H1 (cell line): ENCODE data around the gene ZNF584. TPM values are rescaled to one million over a fixed set of nuclear protein-coding genes. Genes with fewer than 3 reads are reported as not detected.

Experiments
- CTCF ChIA-PET: fragments of 300-600 bp; sonication (Branson Sonifier 250); formaldehyde crosslinking; loops from one replicate; lab custom pipeline; 2021; ENCODE audit not compliant: partially characterized antibody; lab: Charles Lee
- POLR2A ChIA-PET: fragments of 300-600 bp; sonication (Branson Sonifier 250); formaldehyde crosslinking; loops from one replicate; lab custom pipeline; 2021; ENCODE audit warnings: inconsistent platforms; ENCODE audit not compliant: partially characterized antibody; lab: Charles Lee
- DNase-seq, 2 experiments: peaks; one replicate each; pipeline versions ENCODE4 v3.0.0 to v3.0.0-alpha.2; 2010 to 2022; ENCODE audit warnings: low spot score in 2 of 2, low read depth in 1 of 2, mixed read lengths in 1 of 2
- FAIRE-seq: peaks from 2 replicates; lab custom pipeline; 2011; peaks lifted over from hg19 to GRCh38; lab: Jason Lieb, UNC
- H2AFZ ChIP-seq: 2 replicates; pipeline ENCODE4 v1.8.1; 2012; ENCODE audit warnings: low read length, inconsistent platforms
- H2AK5ac ChIP-seq: 2 replicates; pipeline ENCODE4 v1.6.1; 2013; ENCODE audit warnings: low read depth, low read length
- H2BK120ac ChIP-seq: replicated peaks from 2 replicates; pipeline ENCODE3; 2013; ENCODE audit warnings: low read depth, low read length, inconsistent platforms
- H2BK12ac ChIP-seq: 2 replicates; pipeline ENCODE4 v1.6.1; 2013; ENCODE audit warnings: low read depth, low read length
- H2BK15ac ChIP-seq: 2 replicates; pipeline ENCODE4 v1.6.1; 2013; ENCODE audit warnings: low read length
- H2BK20ac ChIP-seq: 2 replicates; pipeline ENCODE4 v1.6.1; 2013; ENCODE audit warnings: low read length
- H2BK5ac ChIP-seq: 2 replicates; pipeline ENCODE4 v1.6.1; 2013; ENCODE audit warnings: low read depth, low read length
- H3K14ac ChIP-seq: 2 replicates; pipeline ENCODE4 v1.6.1; 2013; ENCODE audit warnings: inconsistent platforms; ENCODE audit not compliant: insufficient read length
- H3K18ac ChIP-seq: 2 replicates; pipeline ENCODE4 v1.6.1; 2013; ENCODE audit warnings: low read length; ENCODE audit errors: extremely low read depth
- H3K23ac ChIP-seq: 2 replicates; pipeline ENCODE4 v1.6.1; 2013; ENCODE audit warnings: inconsistent platforms; ENCODE audit not compliant: insufficient read length
- H3K23me2 ChIP-seq: 2 replicates; pipeline ENCODE4 v1.6.1; 2013; ENCODE audit warnings: low read depth, low read length
- H3K27ac ChIP-seq: 2 replicates; pipeline ENCODE4 v1.6.1; 2011; ENCODE audit warnings: low read depth, low read length, inconsistent platforms
- H3K27me3 ChIP-seq, 4 experiments: replicated peaks in 1 of 4; 1 replicate in 1 of 4; 2 replicates in 3 of 4; pipeline versions ENCODE4 v1.6.1 to v1.8.1; 2011 to 2013; ENCODE audit warnings: low read length in 3 of 4, mild to moderate bottlenecking in 3 of 4, inconsistent platforms in 2 of 4, mixed read lengths in 2 of 4, moderate library complexity in 1 of 4; ENCODE audit not compliant: control insufficient read depth in 3 of 4, insufficient read depth in 3 of 4; ENCODE audit errors: extremely low read depth in 1 of 4
- H3K36me3 ChIP-seq, 4 experiments: 2 replicates each; pipeline versions ENCODE4 v1.6.1 to v1.8.1; 2011 to 2013; ENCODE audit warnings: mild to moderate bottlenecking in 4 of 4, low read length in 3 of 4, moderate library complexity in 2 of 4, control low read depth in 1 of 4, inconsistent platforms in 1 of 4; ENCODE audit not compliant: insufficient read depth in 4 of 4, control insufficient read depth in 2 of 4
- H3K4ac ChIP-seq: replicated peaks from 2 replicates; pipeline ENCODE3; 2013; ENCODE audit warnings: low read length, low read depth, mixed read lengths, inconsistent platforms; ENCODE audit not compliant: insufficient read length
- H3K4me1 ChIP-seq, 4 experiments: replicated peaks in 1 of 4; 1 replicate in 1 of 4; 2 replicates in 3 of 4; pipeline versions ENCODE4 v1.6.1 to v1.8.1; 2011 to 2013; ENCODE audit warnings: low read length in 3 of 4, inconsistent platforms in 2 of 4, mixed read lengths in 1 of 4; ENCODE audit not compliant: insufficient read depth in 4 of 4, control insufficient read depth in 3 of 4
- H3K4me2 ChIP-seq, 2 experiments: 2 replicates each; pipeline versions ENCODE4 v1.6.1 to v1.8.1; 2011 to 2013; ENCODE audit warnings: low read depth in 2 of 2, low read length in 2 of 2, control low read depth in 1 of 2, inconsistent platforms in 1 of 2, mild to moderate bottlenecking in 1 of 2; ENCODE audit not compliant: insufficient read depth in 1 of 2
- H3K4me3 ChIP-seq, 4 experiments: fragments of 200-600, 300-600 bp in 1 of 4; sonication (generic), shearing (Covaris generic), sonication (Bioruptor Twin) in 1 of 4; 2 replicates each; pipeline versions ENCODE4 v1.5.1 to v1.8.1; 2011 to 2016; ENCODE audit warnings: low read length in 4 of 4, low read depth in 3 of 4, control low read depth in 2 of 4, inconsistent platforms in 2 of 4, mild to moderate bottlenecking in 2 of 4, mixed read lengths in 1 of 4, moderate library complexity in 1 of 4; ENCODE audit not compliant: insufficient read depth in 2 of 4; ENCODE audit errors: extremely low read depth in 1 of 4
- H3K56ac ChIP-seq: replicated peaks from 2 replicates; pipeline ENCODE3; 2013; ENCODE audit warnings: low read depth, mild to moderate bottlenecking, mixed read lengths, low read length, inconsistent platforms; ENCODE audit not compliant: insufficient read length
- H3K79me1 ChIP-seq: 2 replicates; pipeline ENCODE4 v1.6.1; 2013; ENCODE audit warnings: low read depth, low read length, control low read depth
- H3K79me2 ChIP-seq, 2 experiments: 2 replicates each; pipeline versions ENCODE4 v1.6.1 to v1.8.1; 2012 to 2013; ENCODE audit warnings: low read length in 2 of 2, mild to moderate bottlenecking in 2 of 2, inconsistent platforms in 1 of 2; ENCODE audit not compliant: insufficient read depth in 2 of 2, control insufficient read depth in 1 of 2
- H3K9ac ChIP-seq, 4 experiments: replicated peaks in 1 of 4; 1 replicate in 1 of 4; 2 replicates in 3 of 4; pipeline versions ENCODE4 v1.6.1 to v1.8.1; 2011 to 2013; ENCODE audit warnings: low read depth in 3 of 4, low read length in 3 of 4, control low read depth in 2 of 4, mild to moderate bottlenecking in 2 of 4, moderate library complexity in 2 of 4, inconsistent platforms in 1 of 4; ENCODE audit errors: extremely low read depth in 1 of 4
- H3K9me3 ChIP-seq, 2 experiments: 2 replicates each; pipeline versions ENCODE4 v1.6.1 to v1.8.1; 2012 to 2013; ENCODE audit warnings: mild to moderate bottlenecking in 2 of 2, moderate library complexity in 2 of 2, control low read depth in 1 of 2, inconsistent platforms in 1 of 2, low read depth in 1 of 2, low read length in 1 of 2, mixed read lengths in 1 of 2; ENCODE audit not compliant: insufficient read depth in 2 of 2
- H4K20me1 ChIP-seq, 2 experiments: replicated peaks in 1 of 2; 2 replicates each; pipeline versions ENCODE3 to v1.8.1; 2011 to 2013; ENCODE audit warnings: inconsistent platforms in 2 of 2, low read length in 2 of 2, mild to moderate bottlenecking in 1 of 2; ENCODE audit not compliant: insufficient read depth in 2 of 2, control insufficient read depth in 1 of 2
- H4K5ac ChIP-seq: 2 replicates; pipeline ENCODE4 v1.6.1; 2013; ENCODE audit warnings: low read length, low read depth, mixed read lengths, inconsistent platforms; ENCODE audit not compliant: insufficient read length
- H4K8ac ChIP-seq: 2 replicates; pipeline ENCODE4 v1.8.0; 2013; ENCODE audit warnings: mild to moderate bottlenecking, moderate library complexity, low read length, inconsistent platforms; ENCODE audit not compliant: insufficient read depth; ENCODE audit errors: extremely low read depth
- H4K91ac ChIP-seq: replicated peaks from 2 replicates; pipeline ENCODE3; 2013; ENCODE audit warnings: low read length, mixed read lengths, inconsistent platforms; ENCODE audit not compliant: insufficient read length
- ATF2 ChIP-seq: IDR thresholded peaks from 2 replicates; pipeline ENCODE4 v1.6.1; 2012; ENCODE audit warnings: low read length, inconsistent platforms
- BCL11A ChIP-seq, 2 experiments: IDR thresholded peaks; one replicate each; pipeline ENCODE4 v1.6.1; 2011; ENCODE audit warnings: low read depth in 2 of 2, low read length in 2 of 2, mild to moderate bottlenecking in 2 of 2
- EP300 ChIP-seq, 2 experiments: IDR thresholded peaks; 1 replicate in 1 of 2; 2 replicates in 1 of 2; pipeline ENCODE4 v1.6.1; 2011 to 2012; ENCODE audit warnings: low read depth in 2 of 2, low read length in 2 of 2, mild to moderate bottlenecking in 2 of 2, borderline replicate concordance in 1 of 2, inconsistent platforms in 1 of 2, moderate library complexity in 1 of 2
- GTF2F1 ChIP-seq: IDR thresholded peaks from 2 replicates; pipeline ENCODE4 v1.6.1; 2012; ENCODE audit warnings: low read depth, low read length, improper control_type of control experiment, borderline replicate concordance
- HDAC6 ChIP-seq: IDR thresholded peaks from one replicate; pipeline ENCODE4 v1.7.1; 2012; ENCODE audit warnings: low read depth, mild to moderate bottlenecking, inconsistent platforms, low read length, moderate library complexity
- RBBP5 ChIP-seq: IDR thresholded peaks from 2 replicates; pipeline ENCODE4 v1.7.1; 2012; ENCODE audit warnings: low read depth, mild to moderate bottlenecking, inconsistent platforms, low read length, moderate library complexity, borderline replicate concordance
- SP4 ChIP-seq: IDR thresholded peaks from 2 replicates; pipeline ENCODE4 v1.6.1; 2012; ENCODE audit warnings: low read length, inconsistent platforms
- WGBS, 2 experiments: shearing (Covaris generic) in 1 of 2; methylation state at CpG; one replicate each; pipeline versions ENCODE4 v1.1.6 to v1.1.7; 2013 to 2015; ENCODE audit warnings: low lambda C conversion rate in 2 of 2, mixed read lengths in 2 of 2, inconsistent platforms in 1 of 2, low coverage in 1 of 2, missing lambda C conversion rate in 1 of 2; ENCODE audit not compliant: insufficient replicate concordance in 2 of 2, insufficient coverage in 1 of 2, insufficient read length in 1 of 2; ENCODE audit errors: extremely low coverage in 1 of 2, missing lambda C conversion rate in 1 of 2; 5-methylcytosine and 5-hydroxymethylcytosine counted together
- polyA plus RNA-seq, 7 experiments: library from polyadenylated mRNA; depleted of rRNA in 3 of 7; stranded (reverse) in 5 of 7; unstranded in 2 of 7; fragments of >200 nt in 5 of 7; fragments of 200-250 nt in 2 of 7; gene quantifications; 1 replicate in 5 of 7; 2 replicates in 1 of 7; 4 replicates in 1 of 7; pipeline versions ENCODE4 v1.2.1 to v1.2.3, GENCODE V29; 2011 to 2013; ENCODE audit warnings: missing spikeins in 2 of 7, mixed read lengths in 2 of 7
- total RNA-seq: library from RNA; stranded (reverse); fragmentation: NEBNext Ultra II Directional; extraction: Animal tissue kit (Norgen Biotek cat#: 25700); gene quantifications from 2 replicates; pipeline ENCODE4 v1.2.1, GENCODE V29; 2021
- TF ChIP-seq, protein P1 (sequence below): IDR thresholded peaks from 2 replicates; pipeline ENCODE4 v1.6.1; 2012; ENCODE audit warnings: inconsistent platforms

Gene ZNF584
- total and polyA plus RNA-seq, 2 of the 8 experiments (the other 6 are each of a cell fraction or from before 2014, with no cell fraction given): 2.5 to 5.2 TPM

DNA sequence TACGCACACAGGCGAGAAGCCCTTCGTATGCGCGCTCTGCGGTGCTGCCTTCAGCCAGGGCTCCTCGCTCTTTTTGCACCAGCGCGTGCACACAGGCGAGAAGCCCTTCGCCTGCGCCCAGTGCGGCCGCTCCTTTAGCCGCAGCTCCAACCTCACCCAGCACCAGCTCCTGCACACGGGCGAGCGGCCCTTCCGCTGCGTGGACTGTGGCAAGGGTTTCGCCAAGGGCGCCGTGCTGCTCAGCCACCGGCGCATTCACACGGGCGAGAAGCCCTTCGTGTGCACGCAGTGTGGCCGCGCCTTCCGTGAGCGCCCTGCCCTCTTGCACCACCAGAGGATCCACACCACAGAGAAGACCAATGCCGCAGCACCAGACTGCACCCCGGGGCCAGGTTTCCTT, 47.7 kb downstream of the ZNF584 start:
- no peak overlapping the region for H3K4ac ChIP-seq
- no peak overlapping the region for H2AK5ac ChIP-seq
- H3K4me1 ChIP-seq: no peaks in the 10 kb centered on the region
- peaks cover 4% of the 10 kb centered on the region; the same call in 1 of the 2 replicates for H3K23me2 ChIP-seq
- H2BK120ac ChIP-seq: no peak overlapping the region
- H2BK5ac ChIP-seq: no peak overlapping the region
- H3K79me1 ChIP-seq: no peaks in the 10 kb centered on the region
- WGBS, 2 experiments: 98% methylated on average over 13 of the region's 35 CpGs; no CpG with 5 or more reads in 1 of the 2 experiments
- no peak overlapping the region for H4K8ac ChIP-seq
- H2BK15ac ChIP-seq: no peak overlapping the region
- H3K36me3 ChIP-seq: peaks cover 0 to 5% (median 2%) of the 10 kb centered on the region in 4 experiments; a peak in 3 of 8 replicates
- no peak overlapping the region for H2BK12ac ChIP-seq
- no peak overlapping the region for H3K18ac ChIP-seq
- H3K14ac ChIP-seq: no peak overlapping the region
- FAIRE-seq (no peak), DNase-seq (no peak)
- no peak overlapping the region for H3K9ac ChIP-seq
- no peak overlapping the region for H3K4me3 ChIP-seq
- no peaks in the 10 kb centered on the region; a peak in 1 of 4 replicates for H3K79me2 ChIP-seq
- H4K20me1 ChIP-seq: no peaks in the 10 kb centered on the region
- ChIA-PET CTCF (interaction anchor here (0.6 to 1.1 kb wide), 2 partner anchors 64 to 365 kb away, joined by 3 to 4 read pairs; no protein-coding TSS in a partner anchor), POLR2A (interaction anchor here (0.5 to 1.1 kb wide), 3 partner anchors 10 to 464 kb away, joined by 3 read pairs; no protein-coding TSS in a partner anchor)
- no peak overlapping the region for H3K27ac ChIP-seq
- H4K5ac ChIP-seq: no peak overlapping the region
- no peak overlapping the region for H3K23ac ChIP-seq
- H3K4me2 ChIP-seq: no peak overlapping the region
- no peak overlapping the region for H4K91ac ChIP-seq
- no peak overlapping the region for H3K56ac ChIP-seq
- H3K9me3 ChIP-seq: no peaks in the 10 kb centered on the region
- no peak overlapping the region for H2BK20ac ChIP-seq
- TF ChIP-seq HDAC6: no peak
- TF ChIP-seq, protein P1, sequence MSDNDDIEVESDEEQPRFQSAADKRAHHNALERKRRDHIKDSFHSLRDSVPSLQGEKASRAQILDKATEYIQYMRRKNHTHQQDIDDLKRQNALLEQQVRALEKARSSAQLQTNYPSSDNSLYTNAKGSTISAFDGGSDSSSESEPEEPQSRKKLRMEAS: no peak
- TF ChIP-seq EP300 (IDR thresholded peaks at IDR 0.05; ENCODE audit: borderline replicate concordance in 1 of 2, low read depth in 2 of 2, low read length in 2 of 2): no peak
- no peak for TF ChIP-seq ATF2
- TF ChIP-seq GTF2F1: no peak
- no peak for TF ChIP-seq BCL11A (IDR thresholded peaks at IDR 0.05; ENCODE audit: low read depth in 2 of 2, low read length in 2 of 2)
- no peak for TF ChIP-seq RBBP5
- no peak for TF ChIP-seq SP4
- H2AFZ ChIP-seq: no peak overlapping the region
- peaks cover 0 to 3% (median under 1%) of the 10 kb centered on the region in 4 experiments; a peak in 2 of 7 replicates for H3K27me3 ChIP-seq
